NCI-H2107 (cell line): Measurements from ENCODE around the gene GFI1B.
"Not testable (repeated sequence)": the region's sequence is repeated elsewhere in the genome, so short reads cannot be mapped to it uniquely, and the experiment has no call there.

Experiments used
- DNase-seq: peaks from one replicate; lab custom pipeline; 2025; lab: John Stamatoyannopoulos, UW

The GFI1B gene

DNA sequence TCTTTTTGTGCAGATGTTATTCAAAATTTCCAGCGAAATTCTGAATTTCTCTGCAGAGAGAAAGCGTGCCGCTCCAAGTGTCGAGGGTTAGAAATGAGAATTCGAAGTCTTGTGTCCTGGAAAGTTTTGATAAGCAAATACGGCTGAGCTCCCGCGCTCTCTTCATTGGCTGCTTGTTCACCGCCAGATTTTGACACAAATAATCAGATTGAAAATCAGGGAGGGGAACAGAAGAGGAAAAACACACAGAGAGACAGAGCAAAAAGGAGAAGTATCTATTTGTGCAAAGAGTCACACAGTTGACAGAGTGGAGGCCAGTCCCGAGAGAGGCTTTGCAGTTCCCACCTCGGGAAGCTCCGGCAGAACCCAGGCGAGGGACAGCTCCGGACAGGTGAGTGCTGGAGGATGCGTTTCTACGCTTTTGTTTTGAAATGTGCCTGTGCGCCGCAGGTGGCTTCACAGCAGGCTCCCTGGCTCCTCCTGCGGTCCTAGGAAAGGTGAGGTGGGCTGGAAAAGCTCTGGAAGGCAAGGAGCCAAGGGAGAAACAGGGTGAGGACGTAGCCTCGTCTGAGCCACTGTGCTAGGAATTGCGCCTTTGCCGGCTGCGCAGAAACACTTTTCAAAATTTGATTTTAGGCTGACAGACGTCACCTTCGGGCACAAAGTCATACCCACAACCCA, at the start of gene GFI1B:
GFI1B (plus strand) TSS at position 244 of the 681 bp plus-strand sequence. CDS start 7,985 bp downstream, outside the sequence.
- DNase-seq = no peak

GRCh38 chr9:132931178-132931735, 47.2 kb upstream of the GFI1B start:
- no peak for DNase-seq

GRCh38 chr9:132935026-132935425, 43.5 kb upstream of the GFI1B start:
- no peak for DNase-seq

GRCh38 chr9:132937463-132937901, 41.0 kb upstream of the GFI1B start:
- DNase-seq = no peak

DNA sequence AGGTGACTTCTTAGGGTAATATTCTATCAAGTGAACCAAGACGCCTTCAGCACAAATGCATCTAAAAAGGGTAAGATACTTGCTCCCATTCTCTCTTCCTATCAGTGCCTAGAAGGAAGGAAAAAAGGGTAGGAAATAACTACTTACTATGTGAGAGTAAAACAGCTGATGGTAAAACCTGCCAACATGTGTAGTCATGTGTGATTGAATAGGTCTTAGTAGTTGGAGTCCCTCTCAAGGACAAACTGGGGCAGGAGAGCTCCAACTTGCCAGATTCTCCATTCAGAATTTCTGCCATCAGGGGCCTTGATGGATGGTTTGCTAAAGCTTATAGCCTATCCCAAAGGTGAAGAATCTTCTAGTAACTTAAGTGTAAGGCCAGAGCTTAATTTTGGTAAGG, 39.3 kb upstream of the GFI1B start:
- no peak for DNase-seq

DNA sequence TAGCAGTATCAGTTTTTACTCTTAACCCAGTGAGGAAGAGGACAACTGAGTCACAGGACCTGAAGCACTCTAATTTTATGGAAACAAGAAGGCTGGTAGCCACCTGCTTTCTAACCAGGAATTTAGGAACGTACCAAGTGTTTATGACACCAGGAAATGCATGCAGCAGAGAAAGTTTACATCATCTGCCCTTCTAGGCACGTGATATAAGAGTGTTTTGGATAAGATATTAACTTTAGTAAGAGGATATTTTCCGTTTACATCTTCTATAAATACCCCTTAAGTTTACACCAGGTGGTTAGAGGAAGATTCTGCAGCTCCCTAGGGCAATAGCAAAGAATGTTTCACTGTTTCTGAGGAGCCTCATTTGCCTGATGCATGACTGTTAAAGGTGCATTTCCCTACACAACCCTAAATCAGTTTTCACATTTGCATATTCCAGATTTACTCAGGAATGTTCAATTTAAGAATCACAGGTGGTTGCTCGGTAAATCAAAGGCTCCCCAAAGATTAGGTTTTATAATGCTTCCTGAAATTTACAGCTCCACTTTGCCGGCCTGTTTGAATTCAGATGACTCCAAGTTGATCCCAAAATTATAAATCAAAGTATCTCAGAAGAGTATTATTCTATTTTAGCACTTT, 35.8 kb upstream of the GFI1B start:
- no peak for DNase-seq

DNA sequence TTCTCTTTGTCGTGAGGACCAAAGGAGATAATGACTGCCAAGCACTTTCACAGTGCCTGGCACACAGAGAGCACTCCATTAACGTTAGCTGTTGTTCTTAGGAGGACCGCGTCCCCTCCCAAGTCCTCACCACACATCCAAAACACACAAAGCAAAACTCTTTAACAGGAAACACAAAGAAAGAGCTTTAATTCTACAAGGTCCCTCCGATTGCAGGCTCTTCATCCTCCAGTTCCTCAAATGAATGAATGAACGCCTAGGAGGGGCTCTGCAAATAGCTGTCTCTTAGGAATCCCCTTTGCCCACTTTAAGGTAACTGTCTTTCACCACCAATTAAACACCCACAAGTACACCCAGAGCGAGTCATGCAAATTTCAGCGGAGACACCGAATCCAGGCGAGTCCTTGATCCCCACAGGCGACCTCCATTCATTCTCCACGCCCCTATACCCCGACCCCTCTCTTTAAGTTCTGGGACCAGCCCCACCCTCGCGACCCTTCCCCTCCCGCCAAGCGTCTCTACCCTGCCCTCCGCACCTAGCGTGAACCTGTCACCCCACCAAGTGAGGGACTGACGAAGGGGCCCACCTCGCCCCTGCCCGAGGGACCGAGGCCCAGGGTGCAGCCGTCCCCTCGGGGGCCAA, 34.7 kb upstream of the GFI1B start:
- no peak for DNase-seq

DNA sequence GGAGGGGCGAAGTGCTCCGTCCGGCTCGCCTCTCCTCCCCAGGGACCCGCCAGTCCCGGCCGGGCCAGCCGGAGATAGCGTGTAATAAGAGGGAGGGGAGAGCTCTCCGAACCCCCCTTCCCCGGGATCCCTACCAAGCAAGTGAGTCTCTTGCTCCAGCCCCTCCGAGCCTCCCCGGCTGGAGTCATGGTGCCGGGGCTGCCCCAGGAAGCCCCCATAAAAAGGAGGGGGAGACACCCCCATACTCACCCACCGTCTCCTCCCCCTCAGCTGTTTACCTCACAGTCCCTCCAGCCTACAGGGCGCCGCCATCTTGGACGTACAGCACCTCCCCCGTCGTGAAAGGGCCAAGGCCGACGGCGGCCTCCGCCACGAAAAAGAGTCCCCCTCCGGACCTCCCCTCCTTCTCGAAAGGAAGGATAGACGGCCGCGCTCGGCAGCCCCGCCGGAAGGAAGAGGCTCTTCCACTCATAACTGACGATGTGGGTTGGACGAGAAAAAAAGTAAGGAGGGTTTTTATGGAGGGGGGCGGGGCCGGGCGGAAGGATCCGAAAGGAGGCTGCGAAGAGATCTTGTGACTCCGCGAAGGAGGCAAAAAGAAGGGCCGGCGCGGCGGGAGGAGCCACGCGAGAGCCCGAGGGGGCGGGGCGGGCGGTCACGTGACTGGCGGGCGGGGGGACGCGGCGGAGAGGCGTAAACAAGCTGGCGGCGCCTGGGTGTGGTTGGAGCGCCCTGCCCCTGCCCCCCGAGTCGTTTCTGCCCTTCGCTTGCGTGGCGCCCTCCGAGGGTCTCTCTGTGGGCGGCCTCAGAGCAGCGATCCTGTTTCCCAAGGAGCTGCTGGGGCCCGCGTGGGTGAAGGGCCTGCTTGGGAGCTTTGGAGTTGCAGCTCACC, 34.0 kb upstream of the GFI1B start, which contains the start of gene TSC1:
TSC1 (minus strand) TSS at position 323 of the 892 bp plus-strand sequence. CDS start 15,744 bp downstream, outside the sequence.
- DNase-seq = peak; percentile 92

DNA sequence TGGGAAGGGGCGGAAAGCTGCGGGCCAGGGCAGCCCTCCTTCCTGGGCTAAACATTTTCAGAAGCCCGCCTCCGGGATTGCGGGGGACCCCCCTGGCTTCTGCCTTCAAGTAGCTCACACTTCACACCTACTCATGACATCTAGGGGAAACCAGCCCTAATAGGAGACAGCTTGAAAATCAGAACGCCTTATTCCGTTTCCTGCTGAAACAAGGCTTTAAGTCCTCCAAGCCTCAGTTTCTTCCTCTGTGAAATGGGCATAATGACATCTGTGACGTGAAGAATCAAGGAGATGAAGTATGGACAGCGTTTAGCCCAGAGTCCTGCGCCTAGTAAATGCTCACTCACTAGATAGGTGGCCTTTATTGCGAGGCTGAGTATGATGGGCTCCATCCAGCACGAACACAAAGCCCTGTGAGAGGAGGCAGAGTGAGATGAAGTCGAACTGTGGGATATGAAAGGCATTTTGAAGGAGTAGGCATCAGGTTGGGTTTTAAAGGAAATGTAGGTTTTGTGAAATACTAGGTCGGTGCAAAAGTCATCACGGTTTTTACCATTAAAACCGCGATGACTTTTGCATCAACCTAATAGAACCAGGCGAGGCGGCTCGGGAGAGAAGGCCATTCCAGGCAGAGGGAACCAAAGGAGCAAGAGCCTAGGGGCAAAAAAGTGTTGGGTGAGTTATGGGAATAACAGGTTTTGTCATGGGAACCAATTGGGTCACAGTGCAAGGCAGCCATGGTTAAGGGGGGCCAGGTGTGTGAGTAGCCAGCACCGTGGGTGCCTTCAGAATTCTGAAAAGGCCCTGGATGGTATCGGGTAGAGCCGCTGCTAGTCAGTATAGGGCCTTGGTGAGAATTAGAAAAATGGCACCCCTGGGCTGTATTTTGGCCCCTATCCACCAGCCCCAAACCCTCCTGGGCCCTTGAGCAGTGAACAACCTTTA, 33.0 kb upstream of the GFI1B start:
- no peak for DNase-seq

DNA sequence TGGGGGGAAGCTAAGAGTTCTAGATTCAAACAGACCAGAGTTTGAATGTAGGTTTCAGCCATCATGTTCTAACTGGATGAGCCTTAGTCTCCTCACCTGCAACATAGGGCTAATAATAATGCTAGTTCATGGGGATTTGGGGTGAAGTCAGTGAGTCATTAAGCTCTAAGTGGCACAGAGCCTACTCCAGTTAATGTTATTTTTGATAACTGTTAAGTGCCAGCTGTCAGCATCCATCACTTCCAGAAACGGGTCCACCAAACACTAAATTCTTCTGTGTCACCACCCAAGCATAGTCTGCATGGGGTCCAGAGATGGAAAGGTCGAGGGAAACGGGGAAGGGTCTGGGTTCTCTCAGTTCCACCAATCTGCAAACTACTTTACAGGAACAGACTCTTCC, 32.3 kb upstream of the GFI1B start:
- DNase-seq = no peak

GRCh38 chr9:132946631-132947295, 31.7 kb upstream of the GFI1B start:
- DNase-seq = no peak

DNA sequence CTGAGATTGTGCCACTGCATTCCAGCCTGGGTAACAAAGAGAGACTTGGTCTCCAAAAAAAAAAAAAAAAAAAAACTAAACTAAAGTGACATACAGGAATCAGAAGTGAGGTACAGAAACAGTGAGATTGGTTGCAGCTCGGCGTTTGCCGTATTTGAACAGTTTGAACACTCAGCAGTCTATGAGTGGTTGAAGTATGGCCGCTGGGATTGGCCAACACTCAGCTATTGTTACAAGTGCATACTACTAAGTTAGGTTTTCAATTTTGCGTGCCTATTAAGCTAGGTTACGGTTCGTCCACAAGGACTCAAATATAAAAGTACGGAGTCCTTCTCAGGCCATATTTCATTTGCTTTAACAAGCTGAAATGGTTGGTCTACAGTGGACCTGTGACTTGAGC, 30.7 kb upstream of the GFI1B start:
- DNase-seq = no peak

DNA sequence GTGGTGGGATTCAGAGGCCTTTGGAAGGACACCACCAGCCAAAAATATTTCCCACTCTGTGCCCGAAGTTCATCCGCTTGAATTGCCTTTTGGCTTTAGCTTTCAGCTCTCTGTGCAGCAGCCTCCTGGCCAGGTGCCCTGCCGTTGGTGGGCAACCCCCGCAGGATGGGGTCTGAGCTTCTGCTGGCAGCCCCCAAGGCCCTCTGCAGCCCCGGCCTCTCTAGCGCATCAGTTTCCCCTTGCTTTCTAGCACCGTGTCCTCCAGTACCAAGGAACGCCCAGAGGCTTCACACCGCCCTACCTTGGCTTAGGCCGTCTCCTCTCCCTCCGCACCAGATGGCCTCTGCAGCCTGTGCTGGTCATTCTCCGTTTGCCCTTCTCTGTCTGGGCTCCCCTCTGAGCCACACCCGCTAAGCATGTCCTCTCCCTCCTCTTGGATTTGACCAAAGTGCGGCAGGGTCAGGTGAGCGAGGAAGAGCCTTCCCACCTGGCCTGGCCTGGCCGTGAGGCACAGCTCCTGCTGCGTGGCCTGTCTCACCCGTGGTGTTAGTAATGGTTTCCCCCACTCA, 29.9 kb upstream of the GFI1B start:
- no peak for DNase-seq

DNA sequence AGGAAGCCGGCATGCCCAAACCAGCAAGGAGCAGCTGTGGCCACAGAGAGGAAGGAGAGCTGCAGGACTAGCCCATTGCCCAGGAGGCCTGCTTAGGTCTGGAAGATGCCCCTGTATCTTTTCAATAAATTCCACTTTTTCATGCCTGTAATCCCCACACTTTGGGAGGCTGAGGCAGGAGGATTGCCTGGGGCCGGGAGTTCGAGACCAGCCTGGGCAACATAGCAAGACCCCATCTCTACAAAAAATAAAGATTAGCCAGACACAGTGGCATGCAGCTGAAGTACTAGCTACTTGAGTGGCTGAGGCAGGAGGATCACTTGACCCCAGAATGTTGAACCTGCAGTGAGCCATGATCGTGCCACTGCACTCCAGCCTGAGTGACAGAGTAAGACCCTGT, 28.8 kb upstream of the GFI1B start:
- no peak for DNase-seq

- no peak for DNase-seq
Observed at GRCh38 chr9:132955123-132955522, 23.4 kb upstream of the GFI1B start.

DNA sequence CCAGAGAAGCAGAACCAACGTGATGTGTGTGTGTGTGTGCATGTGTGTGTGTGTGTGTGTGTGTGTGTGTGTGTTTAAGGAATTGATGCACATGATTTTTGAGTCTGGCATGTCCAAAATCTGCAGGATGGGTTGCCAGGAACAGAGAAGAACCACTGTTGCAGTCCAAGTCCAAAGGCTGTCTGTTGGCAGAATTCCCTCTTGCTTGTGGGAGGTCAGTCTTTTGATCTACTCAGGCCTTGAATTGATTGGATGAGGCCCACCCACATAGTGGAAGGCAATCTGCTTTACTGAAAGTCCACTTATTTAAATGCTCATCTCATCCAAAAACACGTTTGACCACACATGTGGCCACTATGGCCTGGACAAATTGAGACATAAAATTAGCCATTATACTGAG, 22.7 kb upstream of the GFI1B start:
- no peak for DNase-seq

DNA sequence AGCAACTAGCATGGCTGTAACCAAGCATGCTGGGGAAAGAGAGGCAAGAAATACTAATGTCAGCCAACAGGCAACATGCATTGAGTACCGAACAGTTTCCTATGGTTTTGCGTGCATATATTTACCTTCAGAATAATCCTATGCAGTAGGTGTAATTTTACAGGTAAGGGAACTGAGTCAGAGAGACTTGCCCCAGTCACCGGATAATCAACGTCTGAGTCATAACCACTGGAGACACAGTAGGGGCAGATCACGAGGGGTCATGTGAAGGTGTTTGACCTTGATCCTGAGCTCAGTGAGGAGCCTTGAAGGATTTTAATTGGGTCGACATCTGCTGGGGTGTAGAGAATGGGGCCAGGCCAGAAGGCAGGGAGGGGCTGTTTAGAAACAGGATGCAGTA, 20.7 kb upstream of the GFI1B start:
- DNase-seq = no peak

GRCh38 chr9:132961002-132961401, 17.5 kb upstream of the GFI1B start:
- DNase-seq = no peak

DNA sequence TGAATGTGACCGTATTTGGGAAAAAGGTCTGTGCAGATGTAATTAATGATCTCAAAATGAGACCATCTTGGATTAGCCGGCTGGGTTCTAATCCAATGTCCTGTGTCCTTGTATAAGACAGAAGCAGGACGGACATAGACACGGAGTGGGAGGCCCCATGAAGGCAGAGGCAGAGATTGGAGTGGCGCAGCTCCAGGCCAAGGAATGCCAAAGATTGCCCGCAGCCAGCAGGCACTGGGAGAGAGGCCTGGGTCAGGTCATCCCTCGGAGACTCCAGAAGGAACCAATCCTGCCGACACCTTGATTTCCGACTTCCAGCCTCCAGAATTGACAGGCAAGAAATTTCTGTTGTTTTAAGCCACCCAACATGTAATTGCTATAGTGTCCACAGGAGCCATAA, 13.0 kb upstream of the GFI1B start:
- no peak for DNase-seq

GRCh38 chr9:132967908-132968307, 10.6 kb upstream of the GFI1B start:
- DNase-seq = not testable (repeated sequence)
